Keratinocyte (primary cell): ENCODE measurements around the gene PDS5B. TPM values are rescaled to one million over a fixed set of nuclear protein-coding genes. Genes with fewer than 3 reads are reported as not detected.

ENCODE experiments used
- DNase-seq: peaks from one replicate; pipeline ENCODE4 v3.0.0-alpha.2; 2011; ENCODE audit warnings: low read depth, missing footprints, low spot score
- FAIRE-seq: peaks from 2 replicates; lab custom pipeline; 2011; peaks lifted over from hg19 to GRCh38; lab: Jason Lieb, UNC
- H2AFZ ChIP-seq: 2 replicates; pipeline ENCODE4 v1.6.0; 2012; ENCODE audit warnings: low read length, control low read depth, inconsistent platforms; ENCODE audit not compliant: control insufficient read depth
- H3K27ac ChIP-seq: 2 replicates; pipeline ENCODE4 v1.5.1; 2011; ENCODE audit warnings: low read length; ENCODE audit not compliant: control insufficient read depth, insufficient read depth
- H3K27me3 ChIP-seq: 3 replicates; pipeline ENCODE4 v1.6.0; 2011; ENCODE audit warnings: low read length; ENCODE audit not compliant: control insufficient read depth, insufficient read depth; ENCODE audit errors: extremely low read depth
- H3K36me3 ChIP-seq, 2 experiments: 2 replicates in 1 of 2; 3 replicates in 1 of 2; pipeline ENCODE4 v1.5.1; 2011; ENCODE audit warnings: low read length in 2 of 2, mild to moderate bottlenecking in 1 of 2; ENCODE audit not compliant: control insufficient read depth in 2 of 2, insufficient read depth in 2 of 2; ENCODE audit errors: extremely low read depth in 1 of 2
- H3K4me1 ChIP-seq: 3 replicates; pipeline ENCODE4 v1.5.1; 2011; ENCODE audit warnings: low read length; ENCODE audit not compliant: control insufficient read depth, insufficient read depth; ENCODE audit errors: extremely low read depth
- H3K4me2 ChIP-seq: 3 replicates; pipeline ENCODE4 v1.6.0; 2011; ENCODE audit warnings: low read depth, low read length; ENCODE audit not compliant: control insufficient read depth, insufficient read depth; ENCODE audit errors: extremely low read depth
- H3K4me3 ChIP-seq, 3 experiments: fragments of 200-600 bp in 1 of 3; sonication (generic) in 1 of 3; 2 replicates in 2 of 3; 3 replicates in 1 of 3; pipeline ENCODE4 v1.5.1; 2011 to 2016; ENCODE audit warnings: low read length in 3 of 3, mild to moderate bottlenecking in 3 of 3, control low read depth in 2 of 3, inconsistent platforms in 1 of 3, low read depth in 1 of 3, mixed read lengths in 1 of 3, mixed run types in 1 of 3, moderate library complexity in 1 of 3; ENCODE audit not compliant: control insufficient read depth in 2 of 3, insufficient read depth in 2 of 3; ENCODE audit errors: extremely low read depth in 1 of 3
- H3K79me2 ChIP-seq: 2 replicates; pipeline ENCODE4 v1.6.0; 2012; ENCODE audit warnings: low read length; ENCODE audit not compliant: control insufficient read depth, insufficient read depth
- H3K9ac ChIP-seq: 3 replicates; pipeline ENCODE4 v1.6.0; 2011; ENCODE audit warnings: low read length; ENCODE audit not compliant: control insufficient read depth, insufficient read depth; ENCODE audit errors: extremely low read depth
- H3K9me1 ChIP-seq: 3 replicates; pipeline ENCODE4 v1.6.0; 2011; ENCODE audit warnings: low read length; ENCODE audit not compliant: control insufficient read depth, insufficient read depth; ENCODE audit errors: extremely low read depth
- H3K9me3 ChIP-seq: 2 replicates; pipeline ENCODE4 v1.5.1; 2012; ENCODE audit warnings: low read depth, low read length; ENCODE audit not compliant: control insufficient read depth
- H4K20me1 ChIP-seq: 3 replicates; pipeline ENCODE4 v1.6.0; 2011; ENCODE audit warnings: low read length; ENCODE audit not compliant: control insufficient read depth, insufficient read depth; ENCODE audit errors: extremely low read depth
- EZH2 ChIP-seq: IDR thresholded peaks from one replicate; pipeline ENCODE4 v1.6.1; 2012; ENCODE audit warnings: inconsistent platforms, mild to moderate bottlenecking, low read length, moderate library complexity
- dilution Hi-C: fragments of 300-500 bp; cut with MboI; formaldehyde crosslinking; loops from one replicate; pipeline ENCODE4 v1.7.0; 2020; ENCODE audit warnings: low sequenced_read_pairs; ENCODE audit not compliant: extremely low pct_ligation_motif_present
- polyA plus RNA-seq, 5 experiments: library from polyadenylated mRNA; depleted of rRNA in 3 of 5; stranded (reverse) in 3 of 5; stranded (forward) in 1 of 5; unstranded in 1 of 5; fragments of >200 nt; gene quantifications; 1 replicate in 1 of 5; 2 replicates in 3 of 5; 3 replicates in 1 of 5; pipeline versions ENCODE4 v1.2.1 to v1.2.3, GENCODE V29; 2011 to 2012; ENCODE audit warnings: missing spikeins in 2 of 5, low read depth in 1 of 5, low replicate concordance in 1 of 5
- TF ChIP-seq, protein P1 (sequence below), 3 experiments: IDR thresholded peaks in 1 of 3; conservative IDR thresholded peaks in 1 of 3; optimal IDR thresholded peaks in 1 of 3; 2 replicates in 2 of 3; 3 replicates in 1 of 3; pipeline versions ENCODE3 to v1.5.1; 2011; ENCODE audit warnings: low read length in 3 of 3, mild to moderate bottlenecking in 3 of 3, moderate library complexity in 2 of 3, control low read depth in 1 of 3, inconsistent platforms in 1 of 3; ENCODE audit not compliant: insufficient read depth in 2 of 3; ENCODE audit errors: extremely low read depth in 1 of 3

Gene PDS5B
- polyA plus RNA-seq, 1 donor (not counting 4 experiments of a cell fraction or from before 2014, with no cell fraction given): 6.9 TPM

DNA sequence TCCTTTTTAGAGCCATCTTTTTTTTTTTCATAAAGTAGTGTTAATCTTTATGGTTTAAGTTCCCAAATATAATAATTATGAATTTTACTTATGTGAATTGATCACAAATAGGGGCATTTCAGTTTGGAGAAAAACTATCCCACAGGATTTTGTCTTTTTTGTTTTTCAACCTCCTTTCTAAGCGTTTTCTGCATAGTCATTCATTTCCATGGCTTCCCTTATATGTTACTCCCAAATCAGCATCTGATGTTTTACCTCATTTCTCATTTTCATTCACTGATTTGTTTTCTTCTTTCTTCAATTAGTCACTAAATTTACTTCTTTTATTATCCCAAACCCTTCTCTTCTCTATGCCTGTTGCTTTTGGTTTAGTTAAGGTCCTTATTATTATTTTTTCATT is 24.7 kb downstream of the PDS5B start:
- H3K27ac ChIP-seq: no peak overlapping the region
- H3K36me3 ChIP-seq: no peaks in the 10 kb centered on the region
- no peak overlapping the region for H2AFZ ChIP-seq
- no peak for FAIRE-seq
- TF ChIP-seq, protein P1, sequence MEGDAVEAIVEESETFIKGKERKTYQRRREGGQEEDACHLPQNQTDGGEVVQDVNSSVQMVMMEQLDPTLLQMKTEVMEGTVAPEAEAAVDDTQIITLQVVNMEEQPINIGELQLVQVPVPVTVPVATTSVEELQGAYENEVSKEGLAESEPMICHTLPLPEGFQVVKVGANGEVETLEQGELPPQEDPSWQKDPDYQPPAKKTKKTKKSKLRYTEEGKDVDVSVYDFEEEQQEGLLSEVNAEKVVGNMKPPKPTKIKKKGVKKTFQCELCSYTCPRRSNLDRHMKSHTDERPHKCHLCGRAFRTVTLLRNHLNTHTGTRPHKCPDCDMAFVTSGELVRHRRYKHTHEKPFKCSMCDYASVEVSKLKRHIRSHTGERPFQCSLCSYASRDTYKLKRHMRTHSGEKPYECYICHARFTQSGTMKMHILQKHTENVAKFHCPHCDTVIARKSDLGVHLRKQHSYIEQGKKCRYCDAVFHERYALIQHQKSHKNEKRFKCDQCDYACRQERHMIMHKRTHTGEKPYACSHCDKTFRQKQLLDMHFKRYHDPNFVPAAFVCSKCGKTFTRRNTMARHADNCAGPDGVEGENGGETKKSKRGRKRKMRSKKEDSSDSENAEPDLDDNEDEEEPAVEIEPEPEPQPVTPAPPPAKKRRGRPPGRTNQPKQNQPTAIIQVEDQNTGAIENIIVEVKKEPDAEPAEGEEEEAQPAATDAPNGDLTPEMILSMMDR (optimal IDR thresholded peaks at IDR 0.05 in 1 of 3, IDR thresholded peaks at IDR 0.05 in 1 of 3, conservative IDR thresholded peaks at IDR 0.05 in 1 of 3; ENCODE audit: extremely low read depth in 1 of 3, insufficient read depth in 2 of 3, low read length in 3 of 3): no peak
- TF ChIP-seq EZH2: no peak
- no peak overlapping the region for H3K9ac ChIP-seq
- H3K9me1 ChIP-seq: no peaks in the 10 kb centered on the region
- H3K79me2 ChIP-seq: peaks cover 89% of the 10 kb centered on the region
- H3K4me3 ChIP-seq: no peak overlapping the region
- peaks cover 2% of the 10 kb centered on the region for H3K9me3 ChIP-seq
- no peak overlapping the region for H3K4me2 ChIP-seq
- H3K27me3 ChIP-seq: no peaks in the 10 kb centered on the region
- dilution Hi-C loops: no loop called here
- H3K4me1 ChIP-seq: no peaks in the 10 kb centered on the region
- no peak for DNase-seq
- no peaks in the 10 kb centered on the region for H4K20me1 ChIP-seq

GRCh38 chr13:32616883-32617511 is 30.7 kb downstream of the PDS5B start:
- TF ChIP-seq, protein P1 (optimal IDR thresholded peaks at IDR 0.05 in 1 of 3, IDR thresholded peaks at IDR 0.05 in 1 of 3, conservative IDR thresholded peaks at IDR 0.05 in 1 of 3; ENCODE audit: extremely low read depth in 1 of 3, insufficient read depth in 2 of 3, low read length in 3 of 3): no peak
- no peak for TF ChIP-seq EZH2
- Histone ChIP-seq H3K9me1 (no peaks in the 10 kb centered on the region), H3K27me3 (no peaks in the 10 kb centered on the region), H4K20me1 (no peaks in the 10 kb centered on the region), H3K4me2 (no peak overlapping the region), H3K9ac (no peak overlapping the region), H3K4me3 (no peak overlapping the region), H3K27ac (no peak overlapping the region), H3K4me1 (no peaks in the 10 kb centered on the region), H3K36me3 (no peaks in the 10 kb centered on the region), H3K79me2 (peaks cover 92% of the 10 kb centered on the region), H2AFZ (no peak overlapping the region), H3K9me3 (no peaks in the 10 kb centered on the region)
- dilution Hi-C loops: no loop called here
- DNase-seq (no peak), FAIRE-seq (no peak)
